H1 (cell line): Measurements from ENCODE around the gene SNRPE. TPM values are rescaled to one million over a fixed set of nuclear protein-coding genes. Genes with fewer than 3 reads are reported as not detected.

ENCODE experiments used
- CHD1 ChIP-seq: IDR thresholded peaks from 2 replicates; pipeline ENCODE4 v1.6.1; 2012; ENCODE audit warnings: low read depth, low read length, improper control_type of control experiment
- GTF2F1 ChIP-seq: IDR thresholded peaks from 2 replicates; pipeline ENCODE4 v1.6.1; 2012; ENCODE audit warnings: low read depth, low read length, improper control_type of control experiment, borderline replicate concordance
- SIN3A ChIP-seq, 2 experiments: IDR thresholded peaks in 1 of 2; conservative IDR thresholded peaks in 1 of 2; 2 replicates each; pipeline ENCODE4 v1.6.1; 2011 to 2012; ENCODE audit warnings: low read length in 2 of 2, improper control_type of control experiment in 1 of 2, low read depth in 1 of 2, mild to moderate bottlenecking in 1 of 2
- SP1 ChIP-seq: IDR thresholded peaks from 2 replicates; pipeline ENCODE4 v1.6.1; 2011; ENCODE audit warnings: low read depth, low read length
- polyA plus RNA-seq, 7 experiments: library from polyadenylated mRNA; depleted of rRNA in 3 of 7; stranded (reverse) in 5 of 7; unstranded in 2 of 7; fragments of >200 nt in 5 of 7; fragments of 200-250 nt in 2 of 7; gene quantifications; 1 replicate in 5 of 7; 2 replicates in 1 of 7; 4 replicates in 1 of 7; pipeline versions ENCODE4 v1.2.1 to v1.2.3, GENCODE V29; 2011 to 2013; ENCODE audit warnings: missing spikeins in 2 of 7, mixed read lengths in 2 of 7
- total RNA-seq: library from RNA; stranded (reverse); fragmentation: NEBNext Ultra II Directional; extraction: Animal tissue kit (Norgen Biotek cat#: 25700); gene quantifications from 2 replicates; pipeline ENCODE4 v1.2.1, GENCODE V29; 2021
- TF ChIP-seq, protein P1 (sequence below): fragments of 300-600 bp; sonication (generic); IDR thresholded peaks from 2 replicates; pipeline ENCODE4 v1.7.1; 2012; ENCODE audit warnings: low read length, moderate library complexity, mild to moderate bottlenecking, inconsistent platforms; ENCODE audit not compliant: insufficient replicate concordance
- TF ChIP-seq, protein P2 (sequence below): IDR thresholded peaks from 2 replicates; pipeline ENCODE4 v1.6.1; 2012; ENCODE audit warnings: inconsistent platforms

SNRPE gene
- total and polyA plus RNA-seq, 2 of the 8 experiments (the other 6 are each of a cell fraction or from before 2014, with no cell fraction given) = 416 to 461 TPM

DNA sequence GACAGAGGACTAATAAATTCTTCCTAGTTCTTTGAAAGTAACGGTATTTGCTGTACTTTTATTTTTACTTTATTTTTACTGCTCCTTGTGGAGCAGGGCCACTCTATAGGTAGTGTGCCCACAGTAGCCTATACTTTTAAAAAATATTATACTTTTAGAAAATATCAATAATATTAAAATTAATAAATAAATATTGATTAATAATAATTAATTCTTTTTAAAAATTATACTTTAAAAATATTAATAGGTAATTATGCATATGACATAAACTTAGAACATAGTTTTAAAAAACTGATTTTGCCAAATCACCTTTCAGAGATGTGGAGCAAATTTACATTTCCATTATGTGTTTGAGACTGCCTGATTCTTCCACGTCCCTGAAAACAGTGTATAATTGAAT lies 35.2 kb upstream of the SNRPE start (continued):
- TF ChIP-seq, protein P1, sequence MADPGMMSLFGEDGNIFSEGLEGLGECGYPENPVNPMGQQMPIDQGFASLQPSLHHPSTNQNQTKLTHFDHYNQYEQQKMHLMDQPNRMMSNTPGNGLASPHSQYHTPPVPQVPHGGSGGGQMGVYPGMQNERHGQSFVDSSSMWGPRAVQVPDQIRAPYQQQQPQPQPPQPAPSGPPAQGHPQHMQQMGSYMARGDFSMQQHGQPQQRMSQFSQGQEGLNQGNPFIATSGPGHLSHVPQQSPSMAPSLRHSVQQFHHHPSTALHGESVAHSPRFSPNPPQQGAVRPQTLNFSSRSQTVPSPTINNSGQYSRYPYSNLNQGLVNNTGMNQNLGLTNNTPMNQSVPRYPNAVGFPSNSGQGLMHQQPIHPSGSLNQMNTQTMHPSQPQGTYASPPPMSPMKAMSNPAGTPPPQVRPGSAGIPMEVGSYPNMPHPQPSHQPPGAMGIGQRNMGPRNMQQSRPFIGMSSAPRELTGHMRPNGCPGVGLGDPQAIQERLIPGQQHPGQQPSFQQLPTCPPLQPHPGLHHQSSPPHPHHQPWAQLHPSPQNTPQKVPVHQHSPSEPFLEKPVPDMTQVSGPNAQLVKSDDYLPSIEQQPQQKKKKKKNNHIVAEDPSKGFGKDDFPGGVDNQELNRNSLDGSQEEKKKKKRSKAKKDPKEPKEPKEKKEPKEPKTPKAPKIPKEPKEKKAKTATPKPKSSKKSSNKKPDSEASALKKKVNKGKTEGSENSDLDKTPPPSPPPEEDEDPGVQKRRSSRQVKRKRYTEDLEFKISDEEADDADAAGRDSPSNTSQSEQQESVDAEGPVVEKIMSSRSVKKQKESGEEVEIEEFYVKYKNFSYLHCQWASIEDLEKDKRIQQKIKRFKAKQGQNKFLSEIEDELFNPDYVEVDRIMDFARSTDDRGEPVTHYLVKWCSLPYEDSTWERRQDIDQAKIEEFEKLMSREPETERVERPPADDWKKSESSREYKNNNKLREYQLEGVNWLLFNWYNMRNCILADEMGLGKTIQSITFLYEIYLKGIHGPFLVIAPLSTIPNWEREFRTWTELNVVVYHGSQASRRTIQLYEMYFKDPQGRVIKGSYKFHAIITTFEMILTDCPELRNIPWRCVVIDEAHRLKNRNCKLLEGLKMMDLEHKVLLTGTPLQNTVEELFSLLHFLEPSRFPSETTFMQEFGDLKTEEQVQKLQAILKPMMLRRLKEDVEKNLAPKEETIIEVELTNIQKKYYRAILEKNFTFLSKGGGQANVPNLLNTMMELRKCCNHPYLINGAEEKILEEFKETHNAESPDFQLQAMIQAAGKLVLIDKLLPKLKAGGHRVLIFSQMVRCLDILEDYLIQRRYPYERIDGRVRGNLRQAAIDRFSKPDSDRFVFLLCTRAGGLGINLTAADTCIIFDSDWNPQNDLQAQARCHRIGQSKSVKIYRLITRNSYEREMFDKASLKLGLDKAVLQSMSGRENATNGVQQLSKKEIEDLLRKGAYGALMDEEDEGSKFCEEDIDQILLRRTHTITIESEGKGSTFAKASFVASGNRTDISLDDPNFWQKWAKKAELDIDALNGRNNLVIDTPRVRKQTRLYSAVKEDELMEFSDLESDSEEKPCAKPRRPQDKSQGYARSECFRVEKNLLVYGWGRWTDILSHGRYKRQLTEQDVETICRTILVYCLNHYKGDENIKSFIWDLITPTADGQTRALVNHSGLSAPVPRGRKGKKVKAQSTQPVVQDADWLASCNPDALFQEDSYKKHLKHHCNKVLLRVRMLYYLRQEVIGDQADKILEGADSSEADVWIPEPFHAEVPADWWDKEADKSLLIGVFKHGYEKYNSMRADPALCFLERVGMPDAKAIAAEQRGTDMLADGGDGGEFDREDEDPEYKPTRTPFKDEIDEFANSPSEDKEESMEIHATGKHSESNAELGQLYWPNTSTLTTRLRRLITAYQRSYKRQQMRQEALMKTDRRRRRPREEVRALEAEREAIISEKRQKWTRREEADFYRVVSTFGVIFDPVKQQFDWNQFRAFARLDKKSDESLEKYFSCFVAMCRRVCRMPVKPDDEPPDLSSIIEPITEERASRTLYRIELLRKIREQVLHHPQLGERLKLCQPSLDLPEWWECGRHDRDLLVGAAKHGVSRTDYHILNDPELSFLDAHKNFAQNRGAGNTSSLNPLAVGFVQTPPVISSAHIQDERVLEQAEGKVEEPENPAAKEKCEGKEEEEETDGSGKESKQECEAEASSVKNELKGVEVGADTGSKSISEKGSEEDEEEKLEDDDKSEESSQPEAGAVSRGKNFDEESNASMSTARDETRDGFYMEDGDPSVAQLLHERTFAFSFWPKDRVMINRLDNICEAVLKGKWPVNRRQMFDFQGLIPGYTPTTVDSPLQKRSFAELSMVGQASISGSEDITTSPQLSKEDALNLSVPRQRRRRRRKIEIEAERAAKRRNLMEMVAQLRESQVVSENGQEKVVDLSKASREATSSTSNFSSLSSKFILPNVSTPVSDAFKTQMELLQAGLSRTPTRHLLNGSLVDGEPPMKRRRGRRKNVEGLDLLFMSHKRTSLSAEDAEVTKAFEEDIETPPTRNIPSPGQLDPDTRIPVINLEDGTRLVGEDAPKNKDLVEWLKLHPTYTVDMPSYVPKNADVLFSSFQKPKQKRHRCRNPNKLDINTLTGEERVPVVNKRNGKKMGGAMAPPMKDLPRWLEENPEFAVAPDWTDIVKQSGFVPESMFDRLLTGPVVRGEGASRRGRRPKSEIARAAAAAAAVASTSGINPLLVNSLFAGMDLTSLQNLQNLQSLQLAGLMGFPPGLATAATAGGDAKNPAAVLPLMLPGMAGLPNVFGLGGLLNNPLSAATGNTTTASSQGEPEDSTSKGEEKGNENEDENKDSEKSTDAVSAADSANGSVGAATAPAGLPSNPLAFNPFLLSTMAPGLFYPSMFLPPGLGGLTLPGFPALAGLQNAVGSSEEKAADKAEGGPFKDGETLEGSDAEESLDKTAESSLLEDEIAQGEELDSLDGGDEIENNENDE = no peak
- TF ChIP-seq, protein P2, sequence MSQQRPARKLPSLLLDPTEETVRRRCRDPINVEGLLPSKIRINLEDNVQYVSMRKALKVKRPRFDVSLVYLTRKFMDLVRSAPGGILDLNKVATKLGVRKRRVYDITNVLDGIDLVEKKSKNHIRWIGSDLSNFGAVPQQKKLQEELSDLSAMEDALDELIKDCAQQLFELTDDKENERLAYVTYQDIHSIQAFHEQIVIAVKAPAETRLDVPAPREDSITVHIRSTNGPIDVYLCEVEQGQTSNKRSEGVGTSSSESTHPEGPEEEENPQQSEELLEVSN = no peak
- TF ChIP-seq CHD1 = no peak
- TF ChIP-seq SP1 = no peak
- no peak for TF ChIP-seq SIN3A (conservative IDR thresholded peaks at IDR 0.05 in 1 of 2, IDR thresholded peaks at IDR 0.05 in 1 of 2; ENCODE audit: low read depth in 1 of 2, low read length in 2 of 2)
- no peak for TF ChIP-seq GTF2F1
- TF ChIP-seq, all 59 proteins: peak for 0
